HL-60 (cell line): ENCODE results near the gene MFAP2.

ENCODE experiments used
- DNase-seq, 2 experiments: peaks; one replicate each; pipeline ENCODE4 v3.0.0-alpha.2; 2010 to 2020; ENCODE audit warnings: low read depth in 1 of 2, low spot score in 1 of 2
- H3K27ac ChIP-seq: fragments of 250-450 bp; sonication (Bioruptor Pico); replicated peaks from 2 replicates; pipeline ENCODE4 v1.5.1; 2020; ENCODE audit warnings: mild to moderate bottlenecking, moderate library complexity
- H3K27me3 ChIP-seq: fragments of 250-450 bp; sonication (Bioruptor Pico); 2 replicates; pipeline ENCODE4 v1.5.1; 2021; ENCODE audit warnings: mild to moderate bottlenecking, moderate library complexity; ENCODE audit not compliant: insufficient read depth, poor library complexity, severe bottlenecking
- H3K4me3 ChIP-seq: replicated peaks from 2 replicates; pipeline ENCODE4 v1.5.1; 2011; ENCODE audit warnings: mild to moderate bottlenecking, control low read depth, low read length; ENCODE audit not compliant: insufficient read depth
- CTCF ChIP-seq: IDR thresholded peaks from one replicate; pipeline ENCODE4 v1.5.1; 2011; ENCODE audit warnings: low read length, control low read depth, inconsistent platforms; ENCODE audit not compliant: insufficient read depth
- GABPA ChIP-seq: IDR thresholded peaks from 2 replicates; pipeline ENCODE4 v1.6.1; 2012; ENCODE audit warnings: low read depth
- POLR2AphosphoS5 ChIP-seq: IDR thresholded peaks from 2 replicates; pipeline ENCODE4 v1.6.1; 2012; ENCODE audit warnings: low read depth
- REST ChIP-seq: IDR thresholded peaks from 2 replicates; pipeline ENCODE4 v1.6.1; 2012; ENCODE audit warnings: low read depth; ENCODE audit not compliant: insufficient replicate concordance
- SPI1 ChIP-seq: IDR thresholded peaks from 2 replicates; pipeline ENCODE4 v1.6.1; 2012; ENCODE audit warnings: low read depth, mild to moderate bottlenecking, borderline replicate concordance

MFAP2 gene

GRCh38 chr1:16926491-16927073, 53.8 kb downstream of the MFAP2 start:
- no peak for DNase-seq
- H3K27ac ChIP-seq, result no peak overlapping the region
- peaks cover 4% of the 10 kb centered on the region for H3K27me3 ChIP-seq
- TF ChIP-seq SPI1 (no peak), REST (no peak)
- no peak overlapping the region for H3K4me3 ChIP-seq

- no peak for DNase-seq
- no peak overlapping the region for H3K4me3 ChIP-seq
These were observed 54.6 kb downstream of the MFAP2 start for GRCh38 chr1:16925635-16926490.

GRCh38 chr1:16924919-16925477, 55.4 kb downstream of the MFAP2 start:
- Histone ChIP-seq H3K27ac (no peak overlapping the region), H3K27me3 (peaks cover 8% of the 10 kb centered on the region), H3K4me3 (no peak overlapping the region)
- DNase-seq, result no peak
- TF ChIP-seq SPI1, result no peak
- no peak for TF ChIP-seq REST
- TF ChIP-seq GABPA, result no peak
- TF ChIP-seq CTCF, result no peak
- no peak for TF ChIP-seq POLR2AphosphoS5

More at GRCh38 chr1:16925635-16926490, 54.6 kb downstream of the MFAP2 start:
- Histone ChIP-seq H3K27me3 (peaks cover 8% of the 10 kb centered on the region), H3K27ac (no peak overlapping the region)
- TF ChIP-seq GABPA (no peak), REST (no peak), CTCF (no peak), POLR2AphosphoS5 (no peak), SPI1 (no peak)
